Gastrocnemius medialis (tissue), 4 donors: ENCODE data around the gene LINC00237.

Experiments
- POLR2A ChIP-seq, 2 donors: fragments of 450-650 bp; IDR thresholded peaks; one replicate each; pipeline ENCODE4 v1.6.1; 2017; ENCODE audit warnings: antibody characterized with exemption in 2 of 2, mild to moderate bottlenecking in 2 of 2, moderate library complexity in 2 of 2
- TF ChIP-seq, protein P1 (sequence below), 5 experiments: fragments of 450-650 bp in 3 of 5; fragments of 200-600 bp in 2 of 5; sonication (generic) in 2 of 5; IDR thresholded peaks in 4 of 5; conservative IDR thresholded peaks in 1 of 5; 1 replicate in 4 of 5; 2 replicates in 1 of 5; pipeline ENCODE4 v1.5.1; 2016 to 2019; ENCODE audit warnings: antibody characterized with exemption in 5 of 5, mild to moderate bottlenecking in 3 of 5, moderate library complexity in 3 of 5

DNA sequence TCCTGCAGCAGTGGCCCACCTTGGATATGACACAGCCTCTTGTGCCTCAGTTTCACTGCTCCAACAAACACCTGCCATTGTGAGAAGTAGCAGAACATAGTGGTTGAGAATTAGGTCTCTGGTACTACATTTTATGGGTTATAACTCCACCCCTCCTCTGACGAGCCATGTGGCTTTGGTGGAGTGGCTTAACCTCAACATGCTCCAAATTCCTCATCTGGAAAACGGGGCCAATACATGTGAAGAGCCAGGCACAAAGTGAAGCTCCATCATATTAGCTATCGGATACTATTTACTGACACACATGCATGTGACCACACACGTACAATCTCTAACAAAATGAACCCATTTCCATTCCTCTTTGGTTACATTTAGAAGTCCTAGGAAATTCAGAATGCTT, 11.4 kb upstream of the LINC00237 start:
- TF ChIP-seq, protein P1, sequence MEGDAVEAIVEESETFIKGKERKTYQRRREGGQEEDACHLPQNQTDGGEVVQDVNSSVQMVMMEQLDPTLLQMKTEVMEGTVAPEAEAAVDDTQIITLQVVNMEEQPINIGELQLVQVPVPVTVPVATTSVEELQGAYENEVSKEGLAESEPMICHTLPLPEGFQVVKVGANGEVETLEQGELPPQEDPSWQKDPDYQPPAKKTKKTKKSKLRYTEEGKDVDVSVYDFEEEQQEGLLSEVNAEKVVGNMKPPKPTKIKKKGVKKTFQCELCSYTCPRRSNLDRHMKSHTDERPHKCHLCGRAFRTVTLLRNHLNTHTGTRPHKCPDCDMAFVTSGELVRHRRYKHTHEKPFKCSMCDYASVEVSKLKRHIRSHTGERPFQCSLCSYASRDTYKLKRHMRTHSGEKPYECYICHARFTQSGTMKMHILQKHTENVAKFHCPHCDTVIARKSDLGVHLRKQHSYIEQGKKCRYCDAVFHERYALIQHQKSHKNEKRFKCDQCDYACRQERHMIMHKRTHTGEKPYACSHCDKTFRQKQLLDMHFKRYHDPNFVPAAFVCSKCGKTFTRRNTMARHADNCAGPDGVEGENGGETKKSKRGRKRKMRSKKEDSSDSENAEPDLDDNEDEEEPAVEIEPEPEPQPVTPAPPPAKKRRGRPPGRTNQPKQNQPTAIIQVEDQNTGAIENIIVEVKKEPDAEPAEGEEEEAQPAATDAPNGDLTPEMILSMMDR (IDR thresholded peaks at IDR 0.05 in 4 of 5, conservative IDR thresholded peaks at IDR 0.05 in 1 of 5) = no peak
- TF ChIP-seq POLR2A (IDR thresholded peaks at IDR 0.05) = no peak
